ENCODE results near the gene DSC2. TPM values are rescaled to one million over a fixed set of nuclear protein-coding genes. Genes with fewer than 3 reads are reported as not detected.

DSC2 gene
- polyA plus RNA-seq, 5 donors: 8.7 to 18.3 (median 13.4) TPM

DNA sequence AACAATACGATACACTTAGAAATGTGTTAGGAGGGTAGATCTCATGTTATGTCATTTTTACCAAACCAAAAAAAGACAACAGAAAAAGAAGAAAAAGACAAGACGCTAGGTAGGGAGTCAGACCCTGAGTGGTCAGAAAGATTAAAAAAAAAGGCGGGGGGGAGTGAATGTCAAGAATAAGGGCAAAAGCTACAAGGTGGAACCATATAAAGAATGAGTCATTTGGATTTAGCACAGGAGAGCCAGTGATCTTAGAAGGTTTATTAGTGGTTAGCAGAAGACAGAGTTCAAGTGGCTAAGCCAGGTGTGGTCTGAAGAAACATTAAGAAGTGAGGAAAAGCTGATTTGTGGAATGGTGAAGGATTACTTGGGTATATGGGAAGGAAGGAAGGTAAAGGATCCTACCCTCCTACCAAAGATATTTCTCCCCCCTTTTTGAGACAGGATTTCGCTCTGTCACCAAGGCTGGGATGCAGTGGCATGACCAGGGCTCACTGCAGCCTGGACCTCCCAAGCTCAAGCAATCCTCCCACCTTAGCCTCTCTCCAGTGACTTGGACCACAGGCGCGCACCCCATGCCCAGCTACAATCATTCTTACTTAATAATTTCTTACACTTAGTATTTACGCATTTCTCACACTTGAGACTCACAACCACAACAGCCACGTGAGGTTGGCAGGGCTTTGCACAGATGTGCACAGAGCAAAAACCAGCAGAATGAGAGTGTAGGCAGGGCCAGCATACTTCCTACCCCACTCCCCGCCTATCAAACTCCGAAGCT, 2.6 kb downstream of the DSC2 start:
- no peak for DNase-seq

DNA sequence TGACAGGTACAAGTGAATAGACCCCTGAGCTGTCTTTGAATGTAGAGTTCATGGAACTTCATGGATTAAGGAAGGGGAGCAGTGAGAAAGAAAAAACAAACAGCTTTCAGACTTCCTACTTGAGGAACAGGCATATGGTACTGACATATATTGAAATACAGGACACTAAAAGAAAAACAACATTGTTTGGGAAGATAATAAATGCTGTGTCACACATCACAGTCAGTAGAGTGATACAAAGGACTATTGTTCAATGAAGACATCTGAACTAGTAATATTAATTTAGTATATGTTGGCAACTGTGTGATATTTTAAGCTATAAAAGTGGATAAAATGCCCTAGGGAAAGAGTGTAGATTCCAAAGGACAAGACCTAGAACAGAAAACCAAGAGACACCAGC, 3.3 kb downstream of the DSC2 start:
- DNase-seq: no peak

DNA sequence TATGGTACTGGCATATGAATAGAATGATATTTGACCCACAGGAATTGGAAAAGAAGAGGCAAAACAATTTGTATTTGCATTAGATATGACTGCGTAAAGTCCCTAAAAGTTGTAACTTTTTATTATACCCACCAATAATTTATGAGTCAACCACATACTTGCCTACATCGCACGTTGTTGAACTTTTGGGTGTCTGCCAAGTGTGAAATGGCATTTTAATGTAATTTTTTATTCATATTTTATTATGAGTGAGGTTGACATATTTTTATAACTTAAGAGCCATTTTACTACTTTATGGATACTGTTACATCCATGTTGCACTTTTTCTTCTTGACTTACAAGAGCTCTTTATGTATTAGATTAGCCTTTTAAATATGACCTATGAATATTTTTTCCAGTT, 4.6 kb downstream of the DSC2 start:
- DNase-seq: no peak

DNA sequence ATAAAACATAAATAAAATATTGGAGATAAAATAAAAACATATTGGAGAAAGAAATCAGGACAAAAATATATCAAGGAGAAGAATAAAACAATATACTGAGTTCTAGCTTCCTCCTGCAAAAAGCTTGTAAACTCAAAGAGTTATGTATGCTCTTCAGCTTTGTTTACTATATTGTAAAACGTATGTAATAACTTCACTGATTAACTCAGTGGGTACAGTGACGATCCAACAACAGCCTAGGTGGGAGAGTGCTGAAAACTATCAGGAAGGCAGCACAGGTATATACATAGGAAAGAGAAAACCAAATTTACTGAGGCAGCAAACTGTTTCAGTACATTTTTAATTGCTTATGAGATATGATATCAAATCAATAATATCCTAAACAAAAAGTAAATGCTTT, 8.3 kb downstream of the DSC2 start:
- no peak for DNase-seq

DNA sequence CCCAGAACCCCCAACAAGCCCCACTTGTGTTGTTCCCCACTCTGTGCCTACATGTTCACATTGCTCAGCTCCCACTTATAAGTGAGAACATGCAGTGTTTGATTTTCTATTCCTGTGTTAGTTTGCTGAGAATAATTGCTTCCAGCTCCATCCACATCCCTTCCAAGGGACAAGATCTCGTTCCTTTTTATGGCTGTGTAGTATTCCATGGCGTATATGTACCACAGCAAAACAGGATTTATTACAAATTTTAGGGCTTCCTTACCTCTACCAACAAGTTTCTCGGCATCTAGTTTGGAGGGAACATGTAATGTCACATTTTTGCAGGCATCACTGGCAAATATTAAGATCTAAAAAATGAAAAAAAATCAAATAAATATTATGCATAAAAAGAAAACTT, 8.9 kb downstream of the DSC2 start:
- DNase-seq: no peak

DNA sequence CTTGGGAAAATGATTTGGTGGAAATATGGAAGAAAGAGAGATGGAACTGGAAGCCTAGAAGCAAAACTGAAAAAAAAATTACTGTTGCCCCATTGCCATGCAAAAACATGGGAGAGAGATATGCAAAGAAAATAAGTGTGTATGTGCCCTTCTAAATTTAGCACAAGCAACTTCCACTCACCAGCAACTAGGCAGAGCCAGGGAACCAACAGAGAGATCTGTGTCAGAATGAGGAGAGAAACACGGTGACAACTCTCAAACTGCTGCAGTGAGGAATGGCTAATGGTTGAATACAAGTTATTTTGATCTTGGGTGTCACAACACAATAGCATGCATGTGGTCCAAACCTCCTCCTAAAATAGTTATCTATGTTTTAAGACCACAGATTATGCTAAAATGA, 10.9 kb downstream of the DSC2 start:
- DNase-seq: no peak

DNA sequence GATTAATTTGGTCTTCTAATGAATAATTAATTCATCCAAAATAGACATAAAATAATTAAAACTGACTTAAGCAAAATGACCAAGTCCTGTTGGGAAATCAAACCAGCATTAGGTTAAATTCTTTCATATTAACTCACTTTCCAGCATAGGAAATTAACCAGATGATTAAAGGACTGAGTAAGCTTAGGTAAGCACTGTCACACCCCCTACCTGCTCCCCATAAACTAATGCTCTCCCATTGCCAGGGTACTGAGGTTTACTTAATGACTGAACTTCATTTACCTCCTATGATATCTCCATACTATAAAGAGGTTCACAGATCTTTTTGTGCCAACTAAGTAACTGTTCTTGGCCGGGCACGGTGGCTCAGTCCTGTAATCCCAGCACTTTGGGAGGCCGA, 13.7 kb downstream of the DSC2 start:
- DNase-seq: no peak

DNA sequence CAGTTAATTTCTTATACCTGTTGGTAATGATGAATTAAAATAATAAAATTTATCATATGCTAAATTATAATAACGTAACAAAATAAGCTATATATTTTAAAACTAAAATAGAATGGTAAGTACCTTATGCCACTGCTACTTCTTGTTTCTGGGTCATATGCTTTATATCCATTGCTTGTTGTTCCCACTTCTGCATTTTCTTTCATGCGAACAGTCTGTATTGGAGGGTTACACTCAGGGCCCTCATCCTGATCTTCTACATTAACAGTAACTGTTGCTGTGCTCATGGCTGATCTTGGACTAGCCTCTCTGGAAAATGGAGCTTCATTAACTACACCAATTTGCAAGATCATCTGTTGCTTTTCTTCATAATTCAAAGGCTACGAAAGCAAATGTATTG, 22.2 kb downstream of the DSC2 start:
- no peak for DNase-seq

DNA sequence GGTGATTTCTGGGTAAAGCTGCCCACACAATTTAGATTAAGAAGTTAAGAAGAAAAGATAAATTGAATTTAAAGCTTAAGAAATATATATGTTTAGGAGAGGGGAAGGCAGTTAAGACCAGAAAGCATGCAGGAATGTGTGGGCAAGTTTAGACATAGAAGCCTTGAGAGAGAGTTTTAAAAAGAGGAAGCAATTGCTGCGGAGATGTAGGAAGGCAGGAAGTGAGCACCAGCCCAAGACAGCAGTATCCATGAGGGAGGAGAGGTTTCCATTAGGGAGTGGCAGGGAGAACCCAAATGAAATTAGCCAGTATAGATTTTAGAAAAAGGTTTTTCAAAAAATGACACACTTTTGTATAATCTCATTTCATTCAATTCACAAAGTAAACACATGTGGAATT, 24.3 kb downstream of the DSC2 start:
- no peak for DNase-seq

DNA sequence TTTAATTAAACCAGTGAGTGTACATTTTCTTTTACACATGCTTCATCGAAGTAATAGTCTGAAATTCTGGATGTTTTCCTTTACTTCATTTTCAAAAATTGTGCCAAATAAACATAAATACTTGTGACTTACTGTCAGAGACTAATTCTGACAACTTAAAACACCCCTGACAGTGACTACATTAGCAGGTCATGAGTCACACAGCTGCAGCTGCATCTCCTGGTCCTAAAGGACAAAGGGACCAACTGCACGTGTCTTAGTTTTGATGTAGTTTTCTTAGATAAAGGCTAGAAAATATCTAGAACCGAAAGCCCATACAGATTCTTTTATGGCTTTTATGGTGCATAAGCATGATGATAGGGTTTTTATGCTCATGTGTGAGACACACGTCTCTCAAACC, 30.0 kb downstream of the DSC2 start:
- DNase-seq: no peak

DNA sequence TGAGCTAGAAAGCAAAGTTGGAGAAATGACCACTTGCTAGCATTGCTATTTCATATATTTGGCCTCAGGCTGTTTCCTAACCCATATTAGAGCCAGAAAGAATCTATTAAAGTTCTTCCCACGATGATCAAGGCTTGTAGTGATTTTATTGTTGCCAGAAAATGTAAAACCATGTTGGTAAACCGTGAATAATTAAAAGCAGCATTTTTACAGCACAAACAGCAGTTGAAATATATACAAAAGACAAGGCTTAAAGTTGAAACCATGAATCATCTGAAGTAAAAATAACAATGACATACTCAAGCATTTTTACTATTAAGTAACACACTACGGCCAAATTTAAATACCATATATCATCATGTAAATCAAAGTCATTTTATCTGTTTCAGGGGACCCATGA, 32.0 kb downstream of the DSC2 start:
- DNase-seq: no peak

DNA sequence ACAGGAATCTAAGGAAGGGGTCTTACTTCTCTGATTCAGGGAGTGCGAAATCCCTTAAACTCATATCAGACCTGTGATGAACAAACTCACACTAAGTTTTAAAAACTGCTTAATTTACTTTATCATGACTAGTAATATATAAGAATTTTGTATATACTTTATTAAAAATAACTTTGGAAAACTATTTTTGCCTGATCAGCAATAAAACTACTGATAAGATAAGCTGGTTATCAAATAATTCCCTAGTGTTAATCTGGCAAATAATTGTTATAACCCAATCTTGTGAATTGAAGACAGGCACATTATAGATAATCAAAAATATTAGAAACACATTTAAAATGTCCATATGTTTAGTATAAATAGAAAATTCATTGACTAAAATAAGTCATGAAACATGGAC, 36.0 kb downstream of the DSC2 start:
- no peak for DNase-seq

DNA sequence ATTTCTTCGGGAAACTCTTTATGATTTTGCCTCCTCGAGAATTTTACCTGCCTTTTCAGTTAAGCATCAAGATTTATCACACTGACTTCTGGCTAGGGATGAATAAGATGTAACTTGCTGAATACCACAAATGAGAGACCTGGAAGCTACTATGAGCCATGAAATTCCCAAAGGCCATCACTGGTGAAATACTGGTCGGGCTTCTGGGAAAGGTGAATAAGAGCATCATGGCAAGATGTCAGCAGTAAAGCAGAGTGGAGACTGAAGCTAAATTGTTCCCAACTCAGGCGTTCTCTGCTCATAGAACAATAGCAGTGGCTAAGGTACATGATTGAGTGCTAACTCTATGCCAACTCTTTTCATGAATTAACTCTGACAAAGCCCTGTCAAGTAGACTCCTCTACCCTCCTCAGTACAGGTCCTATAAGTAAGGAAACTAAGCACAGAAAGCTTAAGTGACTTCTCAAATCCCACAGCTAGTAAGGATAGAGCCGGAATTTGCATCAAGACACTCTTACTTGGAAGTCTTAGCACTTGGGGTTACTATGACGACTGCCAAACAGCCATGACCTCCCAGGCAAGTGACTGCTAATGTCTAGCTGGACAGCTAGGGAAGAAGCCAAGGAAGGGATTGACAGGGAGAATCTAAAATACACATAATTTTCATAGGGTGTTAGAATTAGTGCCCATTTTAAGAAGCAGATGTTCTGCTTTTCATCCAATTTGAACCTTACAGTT, 37.0 kb downstream of the DSC2 start:
- no peak for DNase-seq

DNA sequence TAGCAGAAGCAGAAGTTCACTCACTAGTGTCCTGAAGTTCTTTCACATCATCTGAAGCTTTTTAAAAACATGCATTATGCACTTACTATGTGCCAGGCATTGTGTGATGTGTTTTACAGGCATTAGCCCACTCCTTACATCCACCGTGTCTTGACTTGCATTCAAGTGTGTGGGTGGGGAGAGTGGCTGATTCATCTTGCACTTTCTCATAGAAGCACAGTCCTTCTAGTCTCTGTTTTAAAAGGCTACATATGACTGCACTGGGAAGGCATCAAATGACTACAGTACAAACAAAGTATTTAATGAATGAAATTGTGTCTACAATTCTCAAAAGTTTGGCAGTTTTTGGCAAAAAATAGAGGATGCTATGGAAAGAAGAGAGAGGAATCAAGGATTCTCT, 38.1 kb downstream of the DSC2 start:
- DNase-seq: no peak

DNA sequence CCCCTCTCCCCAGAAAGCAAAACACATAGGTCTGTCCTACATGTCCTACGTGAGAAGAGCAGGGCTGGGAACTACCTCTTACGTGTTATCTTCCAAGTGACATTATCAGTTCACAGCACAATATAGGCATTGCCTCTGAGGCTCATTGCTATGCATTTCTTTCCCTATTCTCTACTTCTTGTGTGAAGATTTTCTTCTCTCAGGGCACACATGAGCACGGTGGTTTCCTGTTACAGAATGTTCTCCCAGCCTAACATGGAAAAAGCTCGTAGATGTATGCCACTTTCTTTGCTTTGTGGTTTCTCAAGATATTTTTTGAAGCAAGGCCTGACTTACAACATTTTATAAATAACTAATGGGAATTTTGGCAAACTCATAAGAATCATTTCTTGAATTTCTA, 40.3 kb downstream of the DSC2 start:
- DNase-seq: no peak

DNA sequence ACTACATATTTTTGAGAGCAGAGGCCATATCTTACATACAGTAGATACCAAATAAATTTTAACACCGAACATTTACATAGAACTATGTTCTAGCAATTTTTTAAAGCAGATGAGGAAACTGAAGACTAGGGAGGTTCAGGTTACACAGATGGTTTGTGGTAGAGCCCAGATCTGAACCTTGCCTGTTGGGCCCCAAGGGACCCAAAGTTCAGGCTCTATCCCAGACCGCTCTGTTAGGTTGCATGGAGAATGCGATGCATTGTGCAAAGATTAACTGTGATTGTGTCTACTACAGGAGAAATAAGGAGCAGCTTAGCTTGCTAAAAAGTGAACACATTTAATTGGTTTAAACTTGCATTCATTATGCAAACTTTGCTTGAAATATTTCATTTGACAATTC, 43.3 kb downstream of the DSC2 start:
- no peak for DNase-seq

DNA sequence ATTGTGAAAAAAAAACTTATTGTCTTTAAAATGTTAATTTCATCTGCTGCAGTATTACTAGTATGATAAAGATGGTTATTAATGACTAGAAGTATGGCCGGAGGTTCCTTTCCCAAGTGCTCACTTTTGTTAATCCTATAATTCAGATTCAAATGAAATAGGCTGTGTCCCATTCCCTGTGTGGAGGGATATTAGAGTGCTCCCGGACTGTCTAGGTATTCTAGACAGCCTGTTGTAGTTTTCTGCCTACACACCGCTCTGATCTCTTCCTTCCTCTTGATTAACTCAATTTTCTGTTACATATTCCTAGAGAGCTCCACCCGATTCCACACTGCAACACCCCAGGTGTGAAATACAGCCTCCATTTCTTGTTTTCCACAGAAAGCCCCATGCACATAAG, 44.3 kb downstream of the DSC2 start:
- no peak for DNase-seq

DNA sequence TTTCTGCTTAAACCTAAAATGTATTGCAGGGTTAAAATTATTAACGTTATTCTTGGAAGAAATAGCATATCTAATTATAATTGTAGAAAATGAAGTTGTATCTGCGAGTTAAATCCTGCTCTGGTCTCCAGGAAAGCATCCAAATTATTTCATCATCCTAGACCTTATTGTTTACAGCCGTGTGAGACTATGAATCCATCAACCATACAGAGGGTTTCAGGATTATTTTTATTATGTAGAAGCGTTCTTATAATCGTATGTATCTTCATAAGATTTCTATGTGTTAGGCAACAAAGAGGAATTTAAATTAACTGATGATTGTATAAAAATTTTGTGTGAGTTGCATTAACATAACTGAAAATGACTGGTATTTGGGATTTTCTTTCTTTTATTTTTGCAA, 45.2 kb downstream of the DSC2 start:
- DNase-seq: peak; percentile 64 to 68

DNA sequence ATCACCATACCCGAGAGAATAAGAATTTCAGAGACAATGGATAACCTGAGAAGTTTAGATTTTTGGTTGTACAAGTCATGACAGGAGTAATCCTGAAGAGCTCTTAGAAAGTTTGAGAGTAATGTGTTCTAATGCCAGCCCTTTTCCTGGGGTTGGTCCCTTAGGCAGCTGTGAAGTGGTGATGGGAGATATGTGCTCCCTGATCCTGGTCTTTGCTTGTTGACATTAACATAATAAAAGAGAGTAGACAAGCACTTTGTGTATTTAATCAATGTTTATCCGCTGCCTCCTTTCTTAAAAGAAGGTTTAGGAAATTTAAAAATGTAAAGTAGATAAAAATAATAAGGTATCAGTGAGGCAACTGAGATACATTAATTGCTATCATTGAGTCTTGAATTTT, 45.9 kb downstream of the DSC2 start:
- DNase-seq: no peak

DNA sequence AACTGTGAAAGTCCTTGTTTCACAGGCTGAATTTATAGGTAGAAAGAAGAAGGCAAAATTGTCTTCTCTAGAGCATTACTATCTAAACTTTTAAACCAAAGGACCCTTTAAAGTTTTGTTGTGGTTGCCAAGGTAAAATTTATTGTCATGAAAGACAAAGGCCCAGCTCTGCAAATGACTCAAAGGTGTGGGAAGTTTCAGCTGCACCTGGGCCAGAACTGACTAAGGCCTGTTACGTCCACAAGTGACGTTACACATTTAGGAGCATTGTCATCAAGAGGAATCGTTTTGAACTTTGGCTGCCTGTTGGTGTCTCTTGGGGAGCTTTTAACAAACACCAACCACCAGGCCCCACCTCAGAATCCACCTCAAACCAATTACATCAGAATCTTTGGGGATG, 51.6 kb downstream of the DSC2 start:
- DNase-seq: no peak

DNA sequence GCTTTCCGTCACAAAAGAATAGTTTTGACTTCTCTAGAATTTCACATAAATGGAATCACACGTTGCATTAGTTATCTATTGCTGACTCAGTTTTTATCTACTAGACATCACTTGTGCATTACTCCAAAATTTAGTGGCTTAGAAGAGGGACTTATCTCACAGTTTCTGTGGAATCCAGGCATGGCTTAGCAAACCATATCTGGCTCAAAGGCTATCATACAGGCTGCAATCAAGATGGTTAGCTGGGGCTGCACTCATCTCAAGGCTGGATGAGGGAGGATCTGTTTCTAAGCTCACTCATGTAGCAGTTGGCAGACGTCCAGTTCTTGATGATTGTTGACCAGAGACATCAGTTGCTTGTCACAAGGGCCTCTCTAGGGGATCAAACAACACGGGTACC, 53.0 kb downstream of the DSC2 start:
- no peak for DNase-seq

DNA sequence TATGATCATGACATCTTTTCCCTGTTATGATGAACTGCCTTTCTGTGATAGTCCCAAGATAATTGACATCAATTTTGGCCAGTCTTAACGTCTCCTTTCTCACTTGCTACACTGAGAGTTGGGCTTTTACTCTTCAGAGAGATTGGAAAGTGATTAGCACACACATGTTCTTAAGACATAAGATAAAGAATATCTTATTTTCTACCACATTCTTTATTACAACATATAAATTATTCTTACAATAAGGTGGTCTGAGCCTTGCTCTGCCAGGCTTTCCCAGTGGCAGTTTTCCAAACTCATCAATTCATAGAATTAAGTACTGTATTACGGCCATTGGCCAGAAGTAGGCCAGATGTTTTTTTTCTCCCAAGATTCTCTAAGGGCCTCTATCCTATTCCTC, 54.0 kb downstream of the DSC2 start:
- no peak for DNase-seq

DNA sequence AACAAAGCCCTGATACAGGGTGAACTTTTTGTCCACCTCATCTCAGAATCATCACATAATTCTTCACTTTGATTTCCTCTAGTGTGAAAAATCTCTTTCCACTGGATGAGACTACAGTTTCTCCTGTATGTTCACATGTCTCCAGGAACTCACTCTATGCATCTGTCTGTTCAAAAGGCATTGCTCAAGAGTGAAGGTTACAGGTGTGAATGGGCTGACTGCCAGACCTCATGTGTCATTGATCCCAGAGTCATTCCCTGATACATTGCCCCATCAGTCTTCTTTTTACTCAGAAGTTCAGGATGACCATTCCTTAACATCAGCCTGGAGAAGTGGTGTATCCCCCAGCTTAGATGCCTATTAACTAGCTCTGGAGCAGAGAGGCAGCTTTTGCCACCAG, 55.3 kb downstream of the DSC2 start:
- no peak for DNase-seq

DNA sequence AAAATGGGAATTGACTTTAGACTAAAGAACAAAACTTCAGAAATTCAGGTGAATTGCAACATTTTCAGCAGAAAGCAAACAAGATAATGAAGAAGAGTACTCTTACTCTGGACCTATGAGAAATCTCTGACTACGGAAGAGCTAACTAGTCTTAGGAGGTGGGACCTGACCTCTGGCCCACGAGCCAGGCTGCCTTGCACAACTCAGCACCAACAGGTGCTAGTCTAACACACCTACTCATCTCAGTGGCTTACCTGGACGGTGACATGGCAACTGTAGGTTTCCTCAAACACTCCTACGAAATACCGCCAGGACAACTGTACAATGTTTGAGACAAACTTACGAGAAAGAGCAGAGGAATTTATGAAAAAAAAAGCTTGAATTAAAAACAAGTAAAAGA, 56.6 kb downstream of the DSC2 start:
- DNase-seq: no peak
